Neural crest cell (in vitro differentiated cells): ENCODE results near the gene PDLIM7. TPM values are rescaled to one million over a fixed set of nuclear protein-coding genes. Genes with fewer than 3 reads are reported as not detected.

Experiments used
- DNase-seq: peaks from one replicate; pipeline ENCODE4 v3.0.0; 2021; ENCODE audit warnings: low read depth, mixed read lengths, low spot score
- H3K27ac Mint-ChIP-seq: one replicate; pipeline ENCODE4 v1.8.0; 2021; ENCODE audit warnings: mild to moderate bottlenecking, mixed read lengths; ENCODE audit not compliant: unreplicated experiment
- H3K27me3 Mint-ChIP-seq: 2 replicates; pipeline ENCODE4 v1.8.0; 2021; ENCODE audit warnings: low read depth, mild to moderate bottlenecking, mixed read lengths
- H3K36me3 Mint-ChIP-seq: 2 replicates; pipeline ENCODE4 v1.8.0; 2021; ENCODE audit warnings: low read depth, mild to moderate bottlenecking, mixed read lengths
- H3K4me1 Mint-ChIP-seq: 2 replicates; pipeline ENCODE4 v1.8.0; 2021; ENCODE audit warnings: mixed read lengths
- H3K4me3 Mint-ChIP-seq: one replicate; pipeline ENCODE4 v1.8.0; 2021; ENCODE audit warnings: mild to moderate bottlenecking, mixed read lengths
- H3K9me3 Mint-ChIP-seq: 2 replicates; pipeline ENCODE4 v1.8.0; 2021; ENCODE audit warnings: mixed read lengths
- CTCF ChIP-seq: fragments of 200-600 bp; sonication (generic); conservative IDR thresholded peaks from 2 replicates; pipeline ENCODE4 v1.5.0; 2021; ENCODE audit warnings: antibody characterized with exemption, mild to moderate bottlenecking
- total RNA-seq: library from RNA; stranded (reverse); gene quantifications from 2 replicates; pipeline ENCODE4 v1.2.1, GENCODE V29; 2021

Gene PDLIM7
- total RNA-seq, 1 donor from 2014 or later, result 147 TPM

- peaks cover 10% of the 10 kb centered on the region for H3K36me3 Mint-ChIP-seq
- H3K4me3 Mint-ChIP-seq, result peak within 1 kb of the TSS; percentile 95
- H3K27me3 Mint-ChIP-seq, result peaks cover 2% of the 10 kb centered on the region
- H3K9me3 Mint-ChIP-seq, result no peaks in the 10 kb centered on the region
- TF ChIP-seq CTCF, result no peak
- peak; percentile 94 for DNase-seq
- H3K27ac Mint-ChIP-seq, result peak within 1 kb of the TSS; percentile 90
- peaks cover 25% of the 10 kb centered on the region for H3K4me1 Mint-ChIP-seq
Observed at GRCh38 chr5:177516601-177517568, 19.5 kb upstream of the PDLIM7 start, which contains the start of gene DDX41. Gene DDX41, minus strand, starts transcription at chr5:177516961. Its CDS starts 16 bp downstream, at chr5:177516945.

GRCh38 chr5:177515580-177515979 lies 18.2 kb upstream of the PDLIM7 start:
- Mint-ChIP-seq H3K27me3 (peaks cover 2% of the 10 kb centered on the region), H3K4me1 (peaks cover 25% of the 10 kb centered on the region), H3K4me3 (peak overlapping the region; percentile 95), H3K27ac (no peak overlapping the region), H3K36me3 (peaks cover 9% of the 10 kb centered on the region), H3K9me3 (no peaks in the 10 kb centered on the region)
- no peak for TF ChIP-seq CTCF
- DNase-seq, result no peak

- Mint-ChIP-seq H3K27ac (no peak overlapping the region), H3K4me1 (peaks cover 28% of the 10 kb centered on the region), H3K9me3 (no peaks in the 10 kb centered on the region), H3K27me3 (peaks cover 2% of the 10 kb centered on the region), H3K4me3 (peak overlapping the region; percentile 95), H3K36me3 (peaks cover 9% of the 10 kb centered on the region)
- no peak for DNase-seq
- no peak for TF ChIP-seq CTCF
Observed at GRCh38 chr5:177514541-177514940, 17.1 kb upstream of the PDLIM7 start.

- peaks cover 9% of the 10 kb centered on the region for H3K36me3 Mint-ChIP-seq
- no peak for DNase-seq
- no peak for TF ChIP-seq CTCF
- peaks cover 2% of the 10 kb centered on the region for H3K27me3 Mint-ChIP-seq
- H3K27ac Mint-ChIP-seq, result no peak overlapping the region
- H3K9me3 Mint-ChIP-seq, result no peaks in the 10 kb centered on the region
- H3K4me1 Mint-ChIP-seq, result peaks cover 28% of the 10 kb centered on the region
- peak overlapping the region; percentile 95 for H3K4me3 Mint-ChIP-seq
Observed at GRCh38 chr5:177513500-177513899, 16.1 kb upstream of the PDLIM7 start.

- DNase-seq, result no peak
- Mint-ChIP-seq H3K4me3 (no peak overlapping the region), H3K9me3 (no peaks in the 10 kb centered on the region), H3K27ac (no peak overlapping the region), H3K4me1 (peaks cover 29% of the 10 kb centered on the region), H3K36me3 (peaks cover 9% of the 10 kb centered on the region), H3K27me3 (peaks cover 2% of the 10 kb centered on the region)
- no peak for TF ChIP-seq CTCF
Observed at GRCh38 chr5:177512736-177513380, 15.5 kb upstream of the PDLIM7 start.
